Measurements from ENCODE around the gene LARP1.
"Not testable (repeated sequence)": the region's sequence is repeated elsewhere in the genome, so short reads cannot be mapped to it uniquely, and the experiment has no call there.

The LARP1 gene

DNA sequence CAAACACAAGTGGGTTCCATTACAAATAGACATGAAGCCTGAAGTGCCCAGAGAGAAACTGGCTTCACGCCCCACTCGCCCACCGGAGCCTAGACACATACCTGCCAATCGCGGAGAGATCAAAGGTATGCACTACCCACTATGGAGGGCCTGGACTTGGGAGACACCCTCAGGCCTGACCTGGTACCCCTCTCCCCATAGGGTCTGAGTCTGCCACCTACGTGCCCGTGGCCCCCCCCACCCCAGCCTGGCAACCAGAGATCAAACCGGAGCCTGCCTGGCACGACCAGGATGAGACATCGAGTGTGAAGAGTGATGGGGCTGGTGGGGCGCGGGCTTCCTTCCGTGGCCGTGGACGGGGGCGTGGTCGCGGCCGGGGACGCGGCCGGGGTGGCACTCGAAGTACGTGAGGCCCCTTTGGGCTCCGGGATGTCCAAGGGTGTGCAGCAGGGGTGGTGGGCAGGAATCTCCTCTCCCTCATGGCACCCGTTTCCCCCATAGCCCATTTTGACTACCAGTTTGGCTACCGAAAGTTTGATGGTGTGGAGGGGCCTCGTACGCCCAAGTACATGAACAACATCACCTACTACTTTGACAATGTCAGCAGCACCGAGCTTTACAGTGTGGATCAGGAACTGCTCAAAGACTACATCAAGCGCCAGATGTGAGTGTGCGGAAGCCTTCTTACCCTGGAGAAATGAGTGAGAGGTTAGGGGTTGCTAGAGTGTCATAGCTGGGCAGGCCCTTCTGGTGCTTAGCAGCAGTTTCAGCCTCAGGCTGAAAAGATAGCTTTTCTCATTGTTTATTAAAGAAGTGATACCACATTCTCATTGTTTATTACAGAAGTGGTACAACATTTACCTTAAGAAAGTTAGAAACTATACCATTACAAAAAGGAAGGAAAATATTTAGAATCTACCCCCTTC, 38.7 kb downstream of the LARP1 start:
- no peak for DNase-seq

DNA sequence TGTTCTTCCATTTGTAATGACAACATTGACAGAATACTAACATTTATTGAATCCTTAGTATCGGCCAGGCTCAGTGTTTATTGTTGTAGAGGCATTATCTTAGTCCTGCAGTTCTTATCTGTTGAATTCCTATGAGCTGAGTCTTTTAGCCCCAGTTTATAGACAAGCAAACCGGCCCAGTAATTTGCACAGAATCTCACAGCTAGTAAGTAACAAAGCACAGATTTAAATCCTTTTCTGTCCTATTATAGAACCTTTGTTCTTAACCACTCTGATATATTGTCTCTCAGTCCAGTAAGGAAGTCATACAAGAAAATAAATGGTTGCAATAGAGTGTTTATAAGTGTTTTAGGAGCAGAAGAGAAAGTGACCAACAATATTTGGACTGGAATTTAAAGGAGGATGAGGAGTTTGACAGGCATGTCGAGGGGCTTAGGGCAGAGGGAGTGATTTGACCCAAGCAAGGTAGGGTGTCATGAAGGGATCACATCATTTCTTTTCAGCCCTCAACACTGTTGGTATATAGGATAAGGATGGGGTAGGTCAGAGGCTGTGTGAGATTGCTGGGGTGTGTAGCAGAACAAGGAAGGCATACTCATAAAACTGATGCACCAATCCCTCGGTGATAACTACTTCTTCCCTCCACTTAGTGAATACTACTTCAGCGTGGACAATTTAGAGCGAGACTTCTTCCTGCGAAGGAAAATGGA, 39.5 kb downstream of the LARP1 start:
- no peak for DNase-seq

DNA sequence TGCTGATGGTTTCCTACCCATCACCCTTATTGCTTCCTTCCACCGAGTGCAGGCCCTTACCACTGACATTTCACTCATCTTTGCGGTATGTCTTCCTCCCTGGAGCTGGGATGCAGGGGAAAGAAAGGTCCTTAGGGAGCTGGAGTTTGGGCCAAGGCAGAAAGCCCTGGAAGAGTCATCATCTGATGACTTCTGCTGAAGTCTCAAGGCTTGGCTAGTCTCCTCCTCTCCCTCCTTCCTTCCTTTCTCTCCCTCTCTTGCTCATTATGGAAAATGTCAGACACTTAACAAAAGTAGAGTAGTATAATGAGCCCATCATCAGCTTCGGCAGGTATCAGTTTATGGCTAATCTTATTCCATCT, 40.0 kb downstream of the LARP1 start:
- DNase-seq: no peak

DNA sequence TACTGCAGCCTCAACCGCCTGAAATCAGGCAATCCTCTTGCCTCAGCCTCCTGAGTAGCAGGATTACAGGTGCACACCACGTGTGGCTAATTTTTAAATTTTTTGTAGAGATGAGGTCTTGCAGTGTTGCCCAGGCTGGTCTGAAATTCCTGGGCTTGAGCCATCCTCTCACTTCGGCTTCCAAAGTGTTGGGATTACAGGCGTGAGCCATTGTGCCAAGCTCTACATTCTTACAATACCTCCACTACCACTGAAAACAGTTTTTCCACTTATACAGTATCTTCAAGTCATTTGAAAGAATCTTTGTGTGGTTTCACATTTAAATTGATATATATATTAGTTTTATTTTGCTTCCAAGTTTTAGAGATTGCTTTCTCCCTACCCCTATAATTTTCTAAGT, 42.6 kb downstream of the LARP1 start:
- DNase-seq: no peak

DNA sequence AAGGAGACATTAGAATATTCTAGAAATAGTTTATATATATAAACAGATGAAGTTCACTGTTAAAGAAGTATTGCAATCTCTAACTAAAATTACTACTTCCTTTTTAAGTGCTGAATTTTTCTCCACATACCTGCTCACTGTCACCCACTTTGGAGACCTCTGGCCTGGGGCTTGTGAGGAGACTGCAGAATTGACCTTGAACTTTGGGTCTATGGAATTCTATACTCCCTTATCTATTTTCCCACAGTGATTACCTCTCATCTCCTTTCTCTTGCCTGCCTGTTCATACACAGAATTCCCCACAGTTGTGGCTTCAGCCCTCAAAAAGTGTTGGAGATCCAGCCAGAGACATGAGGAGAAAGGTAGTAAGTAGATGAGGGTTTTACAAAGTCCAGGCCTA, 45.4 kb downstream of the LARP1 start:
- DNase-seq: no peak

DNA sequence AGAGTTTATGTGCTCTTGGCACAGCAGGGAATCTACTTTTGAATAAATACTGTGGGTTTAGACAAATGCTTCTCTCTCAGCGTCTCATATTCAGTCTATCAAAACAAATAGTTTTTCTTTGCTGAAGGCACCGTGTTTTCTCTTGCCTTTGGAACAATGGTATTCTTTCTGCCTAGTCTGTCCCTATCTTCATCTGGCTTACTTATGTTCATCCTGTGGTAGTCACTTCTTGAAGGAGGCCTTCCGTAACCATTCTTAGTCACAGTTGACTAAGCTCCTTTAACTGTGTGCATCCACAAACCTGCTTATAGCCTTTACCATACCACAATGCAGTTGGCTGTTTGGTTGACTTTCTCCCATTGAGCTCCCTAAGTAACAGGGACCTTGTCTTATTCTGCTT, 45.9 kb downstream of the LARP1 start:
- no peak for DNase-seq

DNA sequence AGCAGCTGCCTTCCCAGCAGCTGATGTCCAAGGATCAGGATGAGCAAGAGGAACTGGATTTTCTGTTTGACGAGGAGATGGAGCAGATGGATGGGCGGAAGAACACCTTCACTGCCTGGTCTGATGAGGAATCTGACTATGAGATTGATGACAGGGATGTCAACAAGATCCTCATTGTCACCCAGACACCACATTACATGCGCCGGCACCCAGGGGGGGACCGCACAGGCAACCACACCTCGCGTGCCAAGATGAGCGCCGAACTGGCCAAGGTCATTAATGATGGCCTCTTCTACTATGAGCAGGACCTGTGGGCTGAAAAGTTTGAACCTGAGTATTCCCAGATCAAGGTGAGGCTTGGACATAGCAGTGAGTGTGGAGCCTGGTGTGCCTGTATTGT, 46.9 kb downstream of the LARP1 start:
- DNase-seq: no peak

DNA sequence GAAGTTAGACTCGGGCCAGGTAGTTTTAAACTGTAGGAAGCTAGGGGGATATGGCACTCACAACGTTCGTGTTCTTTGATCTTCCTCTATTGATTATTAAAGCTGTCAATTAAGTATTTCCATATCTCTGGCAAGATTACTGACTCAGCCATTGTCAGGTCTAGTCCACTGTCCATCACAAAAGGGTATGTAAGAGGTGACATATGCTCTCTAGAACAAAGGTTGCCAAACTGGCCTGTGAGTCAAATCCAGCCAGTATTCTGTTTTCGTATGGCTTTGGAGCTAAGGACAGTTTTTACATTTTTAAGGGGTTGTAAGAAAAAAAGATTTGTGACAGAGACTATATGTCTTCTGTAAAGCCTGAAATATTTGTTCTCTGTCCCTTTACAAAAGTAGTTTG, 51.0 kb downstream of the LARP1 start:
- DNase-seq: no peak

DNA sequence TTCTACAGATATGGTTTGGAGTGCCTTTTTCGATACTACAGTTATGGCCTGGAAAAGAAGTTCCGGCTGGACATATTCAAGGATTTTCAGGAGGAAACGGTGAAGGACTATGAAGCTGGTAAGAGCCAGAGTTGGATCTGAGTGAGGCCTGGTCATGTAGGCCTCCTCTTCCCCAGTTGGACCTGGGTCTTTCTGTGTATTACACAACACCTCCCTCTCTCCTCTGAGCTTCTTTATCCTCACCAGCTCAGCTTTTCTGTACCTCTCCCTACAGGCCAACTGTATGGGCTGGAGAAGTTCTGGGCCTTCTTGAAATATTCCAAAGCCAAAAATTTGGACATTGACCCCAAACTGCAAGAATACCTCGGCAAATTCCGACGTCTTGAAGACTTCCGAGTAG, 56.1 kb downstream of the LARP1 start:
- DNase-seq: no peak

DNA sequence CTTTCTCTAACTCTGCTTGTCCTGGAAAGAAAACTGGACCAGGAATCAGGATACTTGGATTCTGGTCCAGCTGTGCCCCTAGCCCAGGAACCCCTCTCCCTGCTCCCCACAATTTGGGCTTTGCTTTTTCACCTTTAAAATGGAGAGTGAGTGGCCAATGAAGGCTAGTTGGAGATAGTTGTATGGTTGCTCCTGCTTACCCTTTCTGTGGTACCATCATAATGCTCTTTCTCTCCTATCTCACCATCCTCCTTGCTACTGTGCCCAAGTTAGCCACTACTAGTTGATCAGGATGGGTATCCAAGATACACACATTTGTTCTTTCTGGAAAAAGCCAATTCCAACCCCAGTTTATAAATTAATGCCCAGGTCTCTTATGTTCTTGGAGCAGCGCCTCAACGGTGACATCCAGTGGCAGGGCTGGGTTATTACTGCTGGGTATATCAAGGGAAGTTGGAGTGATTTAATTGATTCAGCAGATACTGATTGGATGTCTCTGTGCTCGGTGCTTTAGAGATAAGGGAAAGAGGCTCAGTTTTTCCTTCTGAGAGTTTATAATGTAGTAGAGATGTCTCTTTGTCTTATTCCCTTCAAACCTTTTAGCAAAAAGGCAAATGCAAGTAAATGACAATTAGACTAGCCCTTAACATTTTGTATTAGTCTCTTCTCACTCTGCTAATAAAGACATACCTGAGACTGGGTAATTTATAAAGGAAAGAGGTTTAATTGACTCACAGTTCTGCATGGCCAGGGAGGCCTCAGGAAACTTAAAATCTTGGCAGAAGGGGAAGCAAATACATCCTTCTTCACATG, 56.7 kb downstream of the LARP1 start:
- DNase-seq: no peak

DNA sequence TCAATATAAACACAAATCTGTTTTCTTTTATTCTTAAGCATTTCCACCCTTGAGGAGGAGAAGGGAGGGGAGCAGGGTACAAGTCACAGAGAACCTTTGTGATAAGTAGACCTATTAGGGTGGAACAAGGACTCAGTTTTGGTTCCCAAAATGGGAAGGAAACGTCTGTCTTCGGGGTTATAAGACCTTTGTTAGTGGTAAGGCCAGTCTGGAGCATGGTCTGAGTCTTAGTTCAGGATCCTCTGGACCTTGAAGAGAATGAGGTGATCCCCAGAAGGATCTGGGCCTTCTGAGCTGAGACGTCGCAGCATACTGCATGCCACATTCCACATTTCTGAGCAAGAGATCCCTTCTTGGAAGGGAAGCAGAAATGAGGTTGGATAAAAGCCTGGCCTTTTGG, 58.0 kb downstream of the LARP1 start:
- DNase-seq: no peak

DNA sequence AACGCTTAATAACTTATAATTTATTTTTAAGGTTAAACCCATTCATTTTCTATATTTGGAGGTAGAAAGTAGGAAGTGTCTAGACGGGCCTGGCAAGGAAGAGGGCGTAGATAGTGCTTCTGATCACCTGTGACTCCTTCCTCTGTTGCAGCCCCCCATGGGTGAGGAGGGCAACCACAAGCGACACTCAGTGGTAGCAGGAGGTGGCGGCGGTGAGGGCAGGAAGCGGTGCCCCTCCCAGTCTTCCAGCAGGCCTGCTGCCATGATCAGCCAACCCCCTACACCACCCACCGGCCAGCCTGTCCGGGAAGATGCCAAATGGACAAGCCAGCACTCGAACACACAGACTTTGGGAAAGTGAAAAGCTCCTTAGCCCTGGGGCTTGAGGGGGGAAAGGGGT, 58.6 kb downstream of the LARP1 start:
- DNase-seq: no peak

DNA sequence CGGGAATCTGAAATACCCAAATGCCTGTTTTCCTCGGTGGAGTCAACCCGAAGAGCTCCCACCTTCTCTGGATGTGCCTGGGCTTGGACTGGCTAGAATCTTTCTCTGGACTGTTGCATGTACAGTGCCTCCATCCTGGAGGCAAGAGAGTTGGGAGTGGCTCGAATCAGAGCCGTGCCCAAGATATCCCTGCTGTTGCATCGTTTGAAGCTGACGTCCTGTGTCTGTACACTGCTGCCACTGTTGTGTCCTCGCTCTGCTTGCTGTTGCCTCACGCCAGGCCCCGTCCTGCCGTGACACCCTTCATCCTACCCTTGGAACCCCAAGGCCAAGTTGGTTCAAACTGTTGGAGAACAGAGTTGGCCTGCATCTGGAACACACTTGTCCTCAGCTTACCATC, 59.8 kb downstream of the LARP1 start:
- no peak for DNase-seq

DNA sequence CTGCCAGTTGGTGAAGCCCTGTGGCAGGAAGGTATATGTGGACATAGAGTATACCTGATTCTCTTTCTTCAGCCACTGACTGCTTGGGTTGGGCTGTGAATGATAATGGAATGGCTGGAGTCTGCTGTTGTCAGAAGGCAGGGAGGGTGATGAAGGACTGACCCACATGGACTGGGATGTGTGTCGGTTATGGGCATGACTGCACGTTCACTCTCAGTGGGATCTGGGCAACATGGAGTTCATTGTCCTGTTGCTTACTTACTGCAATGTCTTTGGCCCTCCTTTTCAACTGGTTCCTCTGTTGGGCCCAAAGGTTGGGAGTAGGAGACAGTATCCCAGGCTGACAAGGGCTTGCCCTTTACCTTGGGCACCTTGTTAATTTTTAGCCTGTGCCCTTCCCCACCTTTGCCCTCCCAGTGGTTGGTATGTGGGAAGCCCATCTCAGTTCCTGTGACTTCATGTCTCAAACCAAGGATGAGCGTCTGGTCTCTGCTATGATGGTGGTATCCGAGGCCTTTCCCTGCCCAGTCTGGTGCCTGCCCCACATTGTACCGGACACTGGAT, 60.6 kb downstream of the LARP1 start:
- no peak for DNase-seq

DNA sequence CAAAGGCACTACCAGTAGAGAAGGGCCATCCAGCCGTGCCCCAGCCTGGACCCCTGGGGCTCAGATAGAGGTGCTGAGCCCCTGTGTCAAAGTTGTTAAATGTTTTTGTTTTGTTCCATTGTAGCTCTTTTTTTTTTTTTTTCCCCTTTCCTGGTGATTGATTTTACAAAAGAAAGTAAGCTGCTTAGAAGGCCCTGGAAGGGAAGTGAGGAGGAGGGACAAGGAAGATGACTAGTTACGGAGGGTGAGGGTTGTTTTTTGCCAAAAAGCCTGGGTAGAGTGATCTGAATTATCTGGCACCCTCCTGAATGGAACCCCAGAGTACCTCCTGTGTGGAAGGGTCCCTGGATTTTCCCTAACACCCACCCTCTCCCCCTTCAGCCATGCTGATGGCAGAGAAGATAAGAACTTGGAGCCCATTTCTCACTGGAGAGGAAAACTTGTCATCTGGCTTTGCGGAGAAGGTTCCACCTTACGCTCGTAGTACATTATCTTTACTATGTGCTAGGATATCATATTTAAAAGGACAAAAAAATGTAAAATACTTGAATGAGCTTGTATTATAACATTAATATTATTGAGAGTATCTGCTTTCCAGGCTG, 61.8 kb downstream of the LARP1 start:
- no peak for DNase-seq

DNA sequence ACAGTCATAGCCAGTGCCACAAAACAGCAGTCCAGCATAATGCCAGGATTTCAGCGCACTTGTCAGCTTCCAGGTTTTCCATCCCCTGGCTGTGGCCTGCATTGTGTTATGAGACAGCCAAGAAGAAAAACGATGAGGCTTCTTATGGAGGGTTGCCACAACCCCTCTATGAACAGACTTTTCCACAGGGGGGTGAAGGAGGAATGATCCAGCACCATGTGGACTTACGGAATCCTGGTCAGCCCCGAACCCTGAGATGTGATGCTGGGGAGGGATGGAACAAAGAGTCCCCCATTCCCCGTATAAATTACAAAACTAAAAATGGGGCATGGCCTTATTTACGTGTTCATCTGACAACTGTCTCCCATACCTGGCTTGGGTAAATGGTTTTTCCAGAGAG, 62.6 kb downstream of the LARP1 start:
- DNase-seq: no peak

DNA sequence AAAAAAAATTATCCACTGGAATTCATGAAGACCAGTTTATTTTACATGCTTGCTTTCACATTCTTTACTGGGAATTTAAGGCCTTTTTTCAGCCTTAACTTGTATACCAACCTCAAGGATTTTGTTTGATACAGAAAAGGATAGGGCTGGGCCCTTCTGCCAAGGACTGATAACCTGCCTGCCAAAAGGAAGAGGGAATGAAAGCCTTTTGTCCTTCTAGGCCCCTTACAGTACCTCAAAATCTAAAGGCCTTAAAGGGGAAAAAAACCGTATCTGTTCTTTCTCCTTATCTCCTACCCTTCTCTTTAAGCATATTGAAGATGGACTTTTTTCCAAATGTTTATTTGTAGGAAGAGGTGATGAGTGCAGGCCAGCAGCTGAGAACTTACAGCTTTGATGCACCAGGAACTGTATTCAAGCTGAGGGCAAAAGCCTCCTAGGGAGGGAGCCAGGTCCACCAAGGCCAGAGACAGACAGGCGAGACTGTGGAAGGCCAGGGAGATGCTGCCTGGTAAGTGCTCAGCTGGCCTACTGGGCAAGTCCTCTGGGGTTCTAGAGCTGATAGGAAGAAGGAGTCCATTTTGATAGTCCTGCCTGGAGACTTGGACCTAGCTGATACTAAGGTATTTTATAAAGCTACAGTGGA, 63.4 kb downstream of the LARP1 start:
- DNase-seq: no peak

DNA sequence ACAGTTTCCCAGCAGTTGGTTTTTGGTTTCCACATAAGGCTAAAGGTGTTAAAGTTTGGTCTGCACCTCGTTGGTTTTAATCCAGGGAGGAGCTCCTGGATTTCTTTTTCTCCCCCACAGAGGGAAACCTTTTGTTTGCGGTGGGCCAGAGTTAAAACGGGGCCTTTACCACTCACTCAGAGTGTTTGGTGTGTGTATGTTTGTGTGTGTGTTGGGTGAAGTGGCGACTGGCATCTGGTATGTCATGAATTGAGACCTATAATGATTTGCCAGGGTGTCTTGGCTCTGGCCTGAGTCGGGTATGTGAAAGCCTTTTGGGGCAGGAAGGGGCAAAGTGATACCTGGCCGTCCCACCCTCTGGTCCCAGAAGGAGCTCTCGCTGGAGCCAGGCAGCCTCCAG, 64.4 kb downstream of the LARP1 start:
- no peak for DNase-seq

DNA sequence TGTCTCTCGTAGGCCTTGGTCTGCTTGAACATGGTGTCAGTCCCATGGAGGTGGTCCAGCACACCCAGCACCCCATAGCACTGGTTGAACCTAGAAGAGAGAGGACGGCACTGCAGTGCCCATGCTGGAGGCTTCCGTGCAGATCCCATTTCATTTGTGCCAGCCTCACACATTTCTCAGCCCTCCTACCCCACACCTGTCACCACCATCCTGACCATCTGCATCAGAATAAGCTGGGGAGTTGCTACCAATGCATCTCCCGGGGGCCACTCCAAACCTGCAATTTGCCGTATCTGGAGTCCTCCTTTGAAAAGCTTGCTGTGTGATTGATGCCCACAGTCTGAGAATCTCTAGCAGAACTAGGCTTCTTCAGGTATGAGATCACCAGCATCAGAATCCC, 65.2 kb downstream of the LARP1 start:
- DNase-seq: no peak

DNA sequence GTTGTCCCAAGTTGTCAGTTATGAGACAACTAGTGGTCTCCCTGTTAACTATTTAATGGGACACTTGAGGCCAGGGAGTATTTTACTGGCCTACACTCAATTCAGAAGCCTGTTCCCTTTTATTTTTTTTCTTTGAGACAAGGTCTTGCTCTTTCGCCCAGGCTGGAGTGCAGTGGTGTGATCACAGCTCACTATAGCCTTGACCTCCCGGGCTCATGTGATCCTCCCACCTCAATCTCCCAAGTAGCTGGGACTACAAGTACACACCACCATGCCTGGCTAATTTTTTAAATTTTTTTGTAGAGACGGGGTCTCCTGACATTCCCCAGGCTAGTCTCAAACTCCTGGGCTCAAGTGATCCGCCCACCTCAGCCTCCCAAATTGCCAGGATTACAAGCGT, 67.7 kb downstream of the LARP1 start:
- not testable (repeated sequence) for DNase-seq

DNA sequence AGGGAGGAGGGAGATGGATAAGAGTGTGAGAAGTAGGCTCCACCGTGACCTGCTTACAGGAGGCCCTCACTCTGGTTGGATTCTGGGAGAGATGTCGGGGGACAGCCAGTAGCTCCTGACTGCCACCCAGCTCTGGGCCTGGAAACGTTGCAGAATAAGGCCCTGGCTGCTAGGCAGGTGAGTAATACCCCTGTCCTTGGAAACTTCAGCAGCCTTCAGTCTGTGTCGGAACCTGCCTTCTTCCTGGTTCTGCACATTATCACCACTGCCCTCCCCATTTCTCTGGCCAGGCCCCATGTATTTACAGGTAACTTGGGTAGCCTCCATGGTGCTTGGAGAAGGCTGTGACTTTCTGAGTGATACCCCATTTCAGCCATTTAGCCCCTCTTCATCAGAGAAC, 68.4 kb downstream of the LARP1 start:
- DNase-seq: no peak

DNA sequence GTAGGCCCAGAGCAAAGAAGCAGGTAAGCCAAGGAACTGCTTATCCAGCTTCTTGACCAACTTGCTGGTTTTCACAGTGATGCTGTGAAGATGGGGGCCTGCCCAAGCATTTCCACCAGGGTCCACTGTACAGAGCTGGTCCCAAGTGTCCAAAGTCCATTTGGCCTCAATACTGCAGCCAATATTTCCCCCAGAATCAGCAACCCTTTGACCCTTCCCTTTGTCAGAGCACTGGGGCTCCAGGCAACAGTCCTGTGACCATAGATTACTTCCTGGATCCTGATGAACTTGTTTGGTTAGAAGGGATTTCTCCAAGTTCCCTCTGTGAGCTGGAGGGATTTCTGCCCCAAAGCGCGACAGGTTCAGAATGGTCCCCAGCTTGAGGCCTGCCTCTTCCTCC, 68.9 kb downstream of the LARP1 start:
- DNase-seq: no peak
